NCI-H1436 (cell line): ENCODE measurements around the gene CD82.

Experiments
- DNase-seq: peaks from one replicate; lab custom pipeline; 2025; lab: John Stamatoyannopoulos, UW

CD82 gene

GRCh38 chr11:44601471-44602370, 36.3 kb downstream of the CD82 start:
- DNase-seq, result no peak

DNA sequence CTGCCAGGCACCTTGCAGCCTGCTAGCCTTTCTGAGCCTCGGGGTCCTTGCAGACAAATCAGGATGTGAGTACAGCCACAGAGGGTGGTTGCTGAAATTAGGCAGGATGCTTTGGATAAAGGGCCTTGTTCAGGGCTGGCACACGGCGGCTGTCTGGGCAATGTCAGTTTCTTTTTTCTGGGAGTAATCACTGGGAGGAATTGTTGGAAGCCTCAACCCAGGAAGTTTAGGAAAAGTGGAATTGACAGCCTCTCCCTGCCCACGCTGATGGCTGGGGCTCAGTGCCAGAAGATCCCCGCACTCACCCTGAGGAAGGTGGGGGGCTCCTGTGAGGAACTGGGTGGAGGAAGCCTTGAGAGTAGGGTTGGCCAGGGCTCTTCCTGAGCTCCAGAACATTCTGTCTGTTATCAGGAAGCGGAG, 37.4 kb downstream of the CD82 start:
- no peak for DNase-seq

DNA sequence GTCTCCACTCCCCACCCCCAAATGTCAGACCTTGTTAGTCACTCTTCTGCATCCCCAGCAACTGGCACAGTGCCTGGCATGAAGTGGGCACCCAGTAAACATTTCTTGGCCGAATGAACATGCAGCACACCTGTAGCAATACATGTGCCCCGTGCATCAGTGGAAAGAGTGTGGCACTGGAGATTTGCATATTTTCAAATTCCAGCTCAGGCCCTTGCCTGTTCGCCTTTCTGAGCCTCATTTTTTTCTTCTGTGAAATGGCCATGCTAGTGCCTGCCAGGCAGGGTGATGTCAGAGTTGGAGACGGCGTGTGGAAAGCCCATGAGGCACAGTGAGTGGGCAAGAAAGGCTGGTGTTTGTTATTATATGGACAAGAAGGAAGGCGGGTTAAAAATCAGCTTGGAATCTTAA, 38.7 kb downstream of the CD82 start:
- no peak for DNase-seq

- no peak for DNase-seq
Measured at GRCh38 chr11:44605068-44605708, 39.7 kb downstream of the CD82 start.

DNA sequence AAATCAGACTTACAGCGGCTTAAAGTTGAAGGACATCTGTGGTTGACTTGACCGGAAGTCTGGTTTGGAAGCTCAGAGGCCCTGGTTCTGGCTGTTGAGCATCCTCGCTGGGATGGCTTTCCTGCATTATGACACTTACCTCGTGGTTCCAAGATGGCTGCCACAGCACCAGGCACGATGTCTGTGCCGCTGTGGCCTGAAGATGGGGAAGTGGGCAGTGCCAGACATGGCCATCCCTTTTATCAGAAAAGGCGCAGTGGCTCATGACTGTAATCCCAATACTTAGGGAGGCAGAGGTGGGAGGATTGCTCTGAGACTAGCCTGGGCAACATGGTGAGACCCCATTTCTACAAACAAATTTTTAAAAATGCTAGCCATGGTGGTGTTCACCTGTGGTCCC, 40.5 kb downstream of the CD82 start:
- no peak for DNase-seq

DNA sequence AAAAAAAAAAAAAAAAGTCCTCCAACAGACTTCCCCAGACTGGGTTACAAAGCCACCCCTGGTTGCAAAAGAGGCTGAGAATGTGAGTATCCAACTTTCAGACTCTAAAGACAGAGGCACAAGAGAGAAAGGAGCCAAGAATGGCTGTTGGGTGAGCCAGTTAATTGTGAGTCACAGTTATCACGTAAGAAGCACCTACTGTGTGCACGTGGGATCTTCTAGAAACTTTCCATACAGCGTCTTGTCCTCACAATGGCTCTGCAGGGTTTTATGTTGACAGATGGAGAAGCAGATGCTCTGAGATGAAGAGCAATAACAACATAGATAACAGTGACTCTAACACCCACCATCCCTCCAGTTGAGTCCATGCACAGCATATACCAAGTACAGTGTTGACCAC, 41.0 kb downstream of the CD82 start:
- no peak for DNase-seq

- DNase-seq, result no peak
Measured at GRCh38 chr11:44607319-44607962, 42.0 kb downstream of the CD82 start.

GRCh38 chr11:44607987-44608386, 42.5 kb downstream of the CD82 start:
- DNase-seq, result no peak

DNA sequence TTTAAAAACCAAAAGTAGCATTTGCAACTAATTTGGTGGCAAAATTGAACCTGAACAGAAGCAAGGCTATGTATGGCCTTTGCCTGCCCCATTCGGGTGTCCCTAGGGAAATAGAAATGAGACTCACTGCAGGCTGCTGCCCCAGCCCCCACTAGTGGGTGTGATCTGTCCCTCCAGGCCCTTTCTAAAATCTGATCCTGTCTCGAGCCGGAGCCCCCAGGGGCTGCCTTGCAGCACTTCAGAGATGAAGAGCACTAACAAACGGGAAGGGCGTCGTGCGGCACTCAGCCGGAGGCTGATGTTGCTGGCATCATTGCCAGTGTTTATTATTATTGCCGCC, 43.2 kb downstream of the CD82 start:
- DNase-seq, result peak; percentile 69

DNA sequence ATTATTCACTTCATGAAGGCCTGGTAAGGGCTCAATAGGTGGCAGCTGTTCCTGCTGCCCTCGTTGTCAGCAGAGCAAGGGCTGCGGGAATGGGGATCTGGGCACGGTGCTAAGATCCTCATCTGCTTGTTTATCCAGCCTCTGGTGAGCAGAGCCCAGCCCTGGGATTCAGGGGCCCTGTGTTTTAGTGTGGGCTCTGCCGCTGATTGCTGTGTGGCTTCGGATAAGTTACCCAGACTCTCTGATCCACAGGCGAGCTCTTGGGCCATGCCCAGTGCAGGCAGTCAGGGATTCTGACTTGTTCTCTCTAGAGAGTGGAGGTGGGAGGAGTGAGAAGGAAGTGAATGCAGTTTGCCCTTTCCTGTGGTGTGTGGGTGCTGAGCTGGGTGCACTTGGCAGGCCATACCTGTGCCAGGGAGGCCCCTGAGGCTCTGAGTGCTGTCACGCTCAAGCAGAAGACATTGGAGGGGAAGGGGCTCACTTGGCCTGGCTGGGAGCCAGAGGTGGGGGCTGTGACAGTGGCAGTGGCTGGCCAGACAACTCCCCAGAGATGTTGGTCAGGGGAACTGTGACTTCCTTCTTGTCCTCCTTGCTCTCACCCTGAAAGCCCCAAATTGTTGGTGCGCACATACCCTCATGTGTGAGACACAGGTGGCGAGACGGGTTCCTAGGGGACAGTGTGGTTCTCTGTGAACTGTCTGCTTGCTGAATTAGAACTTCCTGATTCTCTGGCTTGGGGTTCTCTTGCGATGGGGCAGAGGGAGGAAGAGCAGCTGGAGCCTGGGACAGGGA, 43.7 kb downstream of the CD82 start:
- DNase-seq, result no peak

GRCh38 chr11:44609783-44610155, 44.3 kb downstream of the CD82 start:
- no peak for DNase-seq

- DNase-seq, result no peak
Measured at GRCh38 chr11:44610186-44610955, 44.9 kb downstream of the CD82 start.

DNA sequence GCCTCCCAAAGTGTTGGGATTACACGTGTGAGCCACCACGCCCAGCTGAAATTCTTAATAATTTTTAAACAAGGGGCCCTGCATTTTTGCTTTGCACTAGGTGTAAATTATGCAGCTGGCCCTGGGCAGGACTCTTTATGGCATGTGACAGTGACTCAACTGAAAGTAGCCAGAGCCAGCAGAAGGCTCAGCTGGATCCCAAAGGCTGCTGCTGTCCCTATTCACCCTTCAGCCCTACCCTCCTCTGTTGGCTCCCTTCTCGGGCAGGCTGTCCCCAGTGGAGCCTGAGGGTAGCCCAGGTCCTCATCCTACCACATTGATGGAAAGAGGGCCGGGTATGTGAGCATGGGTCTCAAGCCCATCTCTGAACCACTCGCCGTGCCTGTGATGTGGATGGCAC, 45.6 kb downstream of the CD82 start:
- DNase-seq, result no peak

GRCh38 chr11:44611687-44612434, 46.4 kb downstream of the CD82 start:
- no peak for DNase-seq

DNA sequence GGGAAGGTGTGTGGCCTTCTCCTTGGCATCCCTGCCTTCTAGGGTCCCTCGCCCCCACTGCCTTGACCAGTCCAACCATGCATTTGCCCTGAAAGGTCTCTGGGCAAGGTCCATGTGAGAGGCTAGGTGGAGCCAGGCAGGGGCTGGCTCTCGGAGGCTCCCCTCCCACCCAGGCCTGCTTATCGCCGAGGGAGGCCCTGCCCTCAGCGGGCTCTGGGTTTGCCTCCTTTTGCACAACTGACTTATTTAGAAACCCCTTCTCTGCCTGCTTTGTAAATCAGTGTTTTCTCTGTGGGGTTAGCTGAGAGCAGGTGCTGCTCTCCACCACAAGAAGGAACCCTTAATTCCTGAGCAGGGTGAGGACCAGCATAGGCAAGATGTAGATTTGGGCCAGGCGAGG, 47.7 kb downstream of the CD82 start:
- no peak for DNase-seq

GRCh38 chr11:44614281-44614775, 48.9 kb downstream of the CD82 start:
- no peak for DNase-seq

GRCh38 chr11:44615041-44615755, 49.7 kb downstream of the CD82 start:
- DNase-seq, result no peak

DNA sequence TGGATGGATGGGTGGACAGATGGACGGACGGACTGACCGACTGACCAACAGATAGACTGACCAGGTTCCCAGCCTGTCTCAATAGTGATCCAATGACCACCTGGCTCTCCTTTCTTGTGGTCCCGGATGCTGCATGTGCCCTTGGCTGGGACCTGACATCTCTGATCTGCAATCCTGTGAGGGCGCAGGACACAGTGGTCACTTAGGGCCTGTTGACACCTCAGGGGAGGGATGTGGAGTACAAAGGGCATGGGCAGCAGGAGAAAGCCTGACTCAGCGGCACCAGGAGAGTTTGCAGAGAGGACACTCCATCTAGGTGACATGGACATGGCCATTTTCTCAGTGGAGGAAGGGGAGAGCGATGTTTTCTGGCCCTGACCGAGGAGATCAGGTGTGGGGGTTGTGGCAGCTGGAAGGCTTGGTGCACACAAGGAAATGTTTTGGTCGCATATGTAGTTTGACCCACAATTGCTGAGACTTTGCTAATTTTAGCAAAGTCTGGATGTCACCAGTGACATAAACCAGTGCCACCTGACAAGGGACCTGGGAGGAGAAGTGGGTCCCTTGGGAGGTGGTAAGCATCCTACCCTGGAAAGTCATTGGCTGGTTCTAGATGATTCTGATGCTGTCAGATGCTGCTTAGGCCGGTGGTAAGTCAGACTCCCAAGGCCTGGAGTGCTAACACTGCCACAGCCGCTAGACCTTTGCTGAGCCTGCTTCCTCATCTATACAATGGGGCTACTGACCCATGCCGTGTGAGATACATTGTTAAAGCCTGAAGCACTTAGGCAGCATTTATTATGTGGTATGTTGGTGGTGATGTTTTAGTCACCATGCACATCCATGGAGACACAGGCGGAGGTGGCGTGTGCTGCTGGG, 50.7 kb downstream of the CD82 start:
- DNase-seq, result no peak
